Stomach (tissue), 4 donors: ENCODE results near the gene PRKD1.

ENCODE experiments used
- CTCF ChIP-seq, 7 experiments: fragments of 450-650 bp in 4 of 7; fragments of 200-600 bp in 3 of 7; sonication (generic) in 3 of 7; IDR thresholded peaks; one replicate each; pipeline ENCODE4 v1.5.1; 2016 to 2019; ENCODE audit warnings: antibody characterized with exemption in 7 of 7, control low read depth in 2 of 7, mild to moderate bottlenecking in 1 of 7
- POLR2A ChIP-seq, 4 donors: fragments of 450-650 bp; IDR thresholded peaks; one replicate each; pipeline ENCODE4 v1.6.1; 2016; ENCODE audit warnings: antibody characterized with exemption in 4 of 4, control low read depth in 2 of 4, mild to moderate bottlenecking in 1 of 4, moderate library complexity in 1 of 4

- TF ChIP-seq CTCF (IDR thresholded peaks at IDR 0.05) (no peak), POLR2A (IDR thresholded peaks at IDR 0.05) (no peak)
Observed at GRCh38 chr14:29799464-29800095, 128.1 kb downstream of the PRKD1 start.
